LHCN-M2 (cell line): ENCODE data around the gene TMEM43. TPM values are rescaled to one million over a fixed set of nuclear protein-coding genes. Genes with fewer than 3 reads are reported as not detected.

Experiments
- DNase-seq: peaks from one replicate; pipeline ENCODE4 v3.0.0-alpha.2; 2012; ENCODE audit warnings: low read depth
- total RNA-seq: library from RNA; depleted of rRNA; stranded (reverse); fragments of >200 nt; gene quantifications from 2 replicates; pipeline ENCODE4 v1.2.3, GENCODE V29; 2014

TMEM43 gene
- total RNA-seq, 1 experiment from 2014 or later = 92.5 TPM

GRCh38 chr3:14138109-14138877 is 13.4 kb downstream of the TMEM43 start:
- no peak for DNase-seq

GRCh38 chr3:14138878-14139655 is 14.2 kb downstream of the TMEM43 start:
- no peak for DNase-seq

DNA sequence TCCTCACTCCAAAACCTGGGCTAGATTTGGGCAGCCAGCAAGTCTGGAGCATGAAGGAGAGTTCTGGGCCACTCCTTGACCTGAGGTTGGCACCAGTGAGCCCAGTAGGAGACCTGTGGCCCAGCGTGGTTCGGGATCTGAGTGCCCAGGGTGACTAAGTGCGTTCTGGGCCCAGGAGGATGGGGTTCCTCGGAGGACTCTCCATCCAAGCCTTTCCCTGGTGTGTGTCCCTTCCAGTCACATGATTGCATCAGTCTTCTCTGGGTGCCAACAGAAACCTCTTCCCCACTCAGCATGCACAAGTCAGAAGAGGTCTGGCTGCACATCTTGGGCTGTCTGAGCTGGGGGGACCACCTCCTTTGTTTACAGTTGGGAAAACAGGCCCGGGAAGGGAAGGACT is 14.9 kb downstream of the TMEM43 start:
- DNase-seq = no peak

GRCh38 chr3:14140668-14141067 is 15.8 kb downstream of the TMEM43 start:
- DNase-seq = no peak

- DNase-seq = no peak
These were observed 16.3 kb downstream of the TMEM43 start for GRCh38 chr3:14141144-14141543.

GRCh38 chr3:14141602-14142341 is 16.9 kb downstream of the TMEM43 start:
- DNase-seq = no peak

DNA sequence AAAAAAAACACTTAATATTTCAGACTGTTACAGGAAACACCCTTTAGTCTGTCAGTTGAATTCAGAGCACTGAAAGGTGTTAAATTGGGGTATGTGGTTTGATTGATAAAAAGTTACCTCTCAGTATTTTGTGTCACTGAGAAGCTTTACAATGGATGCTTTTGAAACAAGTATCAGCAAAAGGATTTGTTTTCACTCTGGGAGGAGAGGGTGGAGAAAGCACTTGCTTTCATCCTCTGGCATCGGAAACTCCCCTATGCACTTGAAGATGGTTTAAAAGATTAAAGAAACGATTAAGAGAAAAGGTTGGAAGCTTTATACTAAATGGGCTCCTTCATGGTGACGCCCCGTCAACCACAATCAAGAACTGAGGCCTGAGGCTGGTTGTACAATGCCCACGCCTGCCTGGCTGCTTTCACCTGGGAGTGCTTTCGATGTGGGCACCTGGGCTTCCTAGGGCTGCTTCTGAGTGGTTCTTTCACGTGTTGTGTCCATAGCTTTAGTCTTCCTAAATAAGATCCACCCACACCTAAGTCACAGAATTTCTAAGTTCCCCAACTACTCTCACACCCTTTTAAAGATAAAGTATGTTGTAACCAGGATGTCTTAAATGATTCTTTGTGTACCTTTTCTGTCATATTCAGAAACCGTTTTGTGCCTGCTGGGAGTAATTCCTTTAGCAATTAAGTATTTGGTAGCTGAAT is 17.9 kb downstream of the TMEM43 start:
- no peak for DNase-seq

DNA sequence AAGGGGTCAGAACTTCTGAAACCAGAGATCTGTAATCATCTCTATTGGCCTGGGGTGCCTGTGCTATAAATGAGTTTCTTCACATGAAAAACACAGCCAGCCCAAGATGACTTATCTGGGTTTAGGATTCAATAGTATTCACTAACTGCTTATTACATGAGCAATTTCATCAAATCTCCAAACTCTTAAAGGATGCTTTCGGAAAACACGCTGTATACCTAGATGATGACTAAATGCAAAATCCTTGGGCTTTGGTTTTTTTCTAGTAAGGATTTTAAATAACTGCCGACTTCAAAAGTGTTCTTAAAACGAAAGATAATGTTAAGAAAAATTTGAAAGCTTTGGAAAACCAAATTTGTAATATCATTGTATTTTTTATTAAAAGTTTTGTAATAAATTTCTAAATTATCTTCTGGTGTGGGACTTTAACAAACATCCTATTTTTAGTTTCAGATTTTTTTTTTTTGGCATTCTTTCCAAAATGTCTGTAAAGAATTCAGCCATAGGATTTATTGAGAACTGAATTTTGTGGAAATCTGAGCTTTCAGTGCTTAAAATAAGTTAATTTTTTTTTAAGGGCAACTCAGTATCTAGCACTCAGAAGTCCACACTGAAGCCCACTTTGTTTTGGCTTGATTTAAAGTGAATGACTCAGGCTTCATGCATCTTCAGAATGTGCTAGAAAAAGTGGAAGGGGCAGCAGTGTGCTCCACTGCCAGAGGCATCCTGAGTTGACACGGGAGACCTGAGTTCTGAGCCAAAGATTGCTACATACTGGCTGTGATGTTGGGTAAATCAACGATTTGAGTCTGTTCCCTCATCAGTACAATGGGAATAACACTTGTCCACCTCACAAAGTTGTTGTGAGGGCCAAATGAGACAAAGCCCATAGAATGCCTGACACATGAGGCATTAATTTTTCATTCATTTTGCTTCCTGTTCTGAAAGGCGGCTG is 18.7 kb downstream of the TMEM43 start:
- peak; percentile 93 for DNase-seq

DNA sequence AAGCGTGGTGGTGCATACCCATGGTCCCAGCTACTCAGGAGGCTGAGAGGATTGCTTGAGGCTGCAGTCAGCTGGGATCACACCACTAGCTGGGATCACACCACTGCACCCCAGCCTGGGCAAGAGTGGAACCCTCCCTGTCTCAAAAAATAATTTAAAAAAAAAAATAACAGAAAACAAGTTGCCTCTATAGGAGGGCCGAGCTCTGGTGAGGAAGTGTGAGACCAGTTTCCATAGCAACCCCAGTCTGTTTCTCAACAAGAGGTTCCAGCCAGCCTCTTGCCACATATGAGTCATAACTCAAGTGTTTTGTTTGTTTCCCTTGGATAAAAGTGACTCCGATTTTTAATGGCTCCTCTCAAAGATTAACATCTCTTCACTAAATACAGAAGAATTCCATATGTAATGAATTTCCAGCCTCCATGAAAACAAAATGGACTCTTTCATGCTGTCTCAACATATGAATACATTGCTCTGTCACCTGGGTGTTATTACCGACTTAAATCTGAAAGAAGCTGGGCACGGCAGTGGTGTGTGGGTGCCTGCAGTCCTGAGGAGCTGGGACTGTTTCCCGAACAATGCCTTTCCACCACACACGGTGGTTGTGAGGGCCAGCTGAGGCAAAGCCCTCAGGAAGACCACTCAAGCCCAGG is 19.7 kb downstream of the TMEM43 start:
- DNase-seq = peak; percentile 98

DNA sequence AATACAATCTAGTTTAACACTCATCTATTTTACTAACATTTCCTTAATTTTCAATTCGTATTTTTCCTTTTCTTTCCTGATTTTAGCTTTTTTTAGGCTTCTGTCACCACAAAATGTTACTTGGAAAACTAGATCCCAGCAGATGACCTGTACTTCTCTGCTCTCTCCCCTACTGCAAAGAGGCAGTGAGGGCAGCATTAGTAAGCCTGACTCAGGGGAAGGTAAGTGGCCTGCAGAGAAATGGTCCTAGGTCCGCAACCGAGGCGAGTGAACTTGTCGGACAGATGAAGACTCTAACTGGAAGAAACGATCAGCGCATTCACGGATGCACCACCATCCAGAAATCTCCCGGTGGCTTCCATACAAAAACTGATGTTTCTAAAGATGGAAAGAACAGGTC is 20.4 kb downstream of the TMEM43 start:
- DNase-seq = peak; percentile 41

DNA sequence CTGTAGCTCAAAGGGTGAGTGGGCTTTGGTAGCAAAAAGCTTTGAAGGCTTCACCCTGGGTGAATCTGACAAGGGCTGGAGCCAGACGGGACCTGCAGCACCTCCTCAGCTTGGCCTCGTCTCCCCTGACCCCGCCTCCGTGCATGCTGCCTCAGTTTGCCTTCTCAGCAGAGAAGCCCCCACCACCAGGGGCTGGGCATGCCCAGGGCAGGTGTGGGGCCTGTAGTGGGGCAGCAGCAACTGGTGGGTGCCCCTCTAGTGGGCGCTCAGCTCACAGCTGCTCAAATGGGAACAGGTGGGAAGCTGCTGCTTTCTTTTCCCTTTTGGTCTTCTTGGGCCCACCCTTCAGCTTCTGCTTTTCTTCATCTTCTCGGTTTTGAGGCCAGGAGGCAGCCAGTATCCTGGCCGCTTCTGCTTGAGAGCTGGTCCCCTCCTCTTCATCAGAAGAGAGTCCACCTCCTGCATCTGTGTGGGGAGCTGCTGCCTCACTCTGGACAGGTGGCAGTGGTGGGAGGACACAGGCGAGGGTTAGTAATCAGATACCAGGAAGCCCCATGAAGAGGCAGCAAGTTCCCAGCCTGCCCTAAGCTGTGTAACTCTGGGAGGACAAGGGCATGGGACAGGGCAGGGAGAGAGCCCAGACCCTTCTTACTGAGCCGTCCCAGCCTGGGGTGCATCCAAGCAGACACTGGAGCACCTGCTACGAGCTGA is 21.0 kb downstream of the TMEM43 start:
- no peak for DNase-seq

- DNase-seq = no peak
These were observed 21.7 kb downstream of the TMEM43 start for GRCh38 chr3:14146381-14147065.

DNA sequence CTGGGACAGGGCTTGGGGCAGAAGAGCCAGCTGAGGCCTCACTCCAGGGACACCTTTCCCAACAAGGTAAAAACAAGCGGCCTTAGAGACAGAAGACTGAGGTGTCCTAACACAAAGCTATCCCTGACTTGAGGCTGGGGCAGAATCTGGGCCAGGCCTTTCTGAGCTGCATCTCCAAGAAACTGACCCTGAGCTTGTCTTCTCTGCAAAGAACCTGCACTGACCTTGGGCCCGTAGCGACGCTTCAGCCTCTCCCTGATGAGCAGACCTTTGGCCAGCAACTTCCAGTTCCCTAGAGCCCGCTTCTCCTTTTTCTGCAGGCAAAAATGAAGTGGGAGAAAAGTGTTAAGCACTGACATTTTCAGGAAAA is 22.2 kb downstream of the TMEM43 start:
- DNase-seq = no peak

DNA sequence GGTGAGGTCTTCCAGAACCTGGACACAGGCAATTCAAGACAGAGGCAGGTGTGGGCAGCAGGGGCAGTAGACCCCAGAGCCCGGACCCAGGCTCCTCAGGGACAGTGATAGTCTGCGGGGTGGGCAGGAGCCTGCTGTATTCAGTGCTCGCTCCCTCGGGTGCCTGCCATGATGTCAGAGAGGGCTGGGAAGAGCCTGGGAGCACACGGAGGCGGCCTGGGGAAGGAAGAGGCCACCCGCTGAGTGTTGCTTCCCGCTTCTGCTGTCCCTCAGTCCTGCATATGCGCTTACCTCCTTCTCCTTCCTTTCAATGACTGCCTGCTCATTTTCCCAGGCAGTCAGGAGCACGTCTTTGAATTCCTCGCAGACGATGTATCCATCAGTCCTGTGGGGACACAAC is 22.8 kb downstream of the TMEM43 start:
- DNase-seq = no peak

GRCh38 chr3:14148041-14148985 is 23.5 kb downstream of the TMEM43 start:
- DNase-seq = no peak

GRCh38 chr3:14150078-14150477 is 25.2 kb downstream of the TMEM43 start:
- no peak for DNase-seq

GRCh38 chr3:14150491-14151230 is 25.8 kb downstream of the TMEM43 start:
- no peak for DNase-seq
